ENCODE results near the gene MYOC.

The MYOC gene

GRCh38 chr1:171636141-171636540 lies 16.3 kb downstream of the MYOC start:
- no peaks in the 10 kb centered on the region for H4K20me1 ChIP-seq (ENCODE audit: insufficient read depth, low read length)
- H3K4me2 ChIP-seq (ENCODE audit: low read length), result no peak overlapping the region
- no peaks in the 10 kb centered on the region for H3F3A ChIP-seq (ENCODE audit: insufficient read depth, low read length)
- no peaks in the 10 kb centered on the region for H3K9me2 ChIP-seq (ENCODE audit: low read depth, low read length)
- TF ChIP-seq EZH2 (IDR thresholded peaks at IDR 0.05; ENCODE audit: borderline replicate concordance, low read length), result no peak
- no peak for TF ChIP-seq CTCF (IDR thresholded peaks at IDR 0.05; ENCODE audit: low read length)
- H3K4me3 ChIP-seq (ENCODE audit: low read depth, low read length, poor library complexity, severe bottlenecking), result no peak overlapping the region
- no peaks in the 10 kb centered on the region for H3K9me3 ChIP-seq (ENCODE audit: low read length)
- no peaks in the 10 kb centered on the region for H3K36me3 ChIP-seq (ENCODE audit: insufficient read depth, low read length)
- H3K27me3 ChIP-seq (ENCODE audit: insufficient read depth, low read length), result no peaks in the 10 kb centered on the region
- H3K79me2 ChIP-seq (ENCODE audit: insufficient read depth, low read length), result no peaks in the 10 kb centered on the region
- no peak overlapping the region for H3K27ac ChIP-seq (ENCODE audit: low read depth, low read length, poor library complexity, severe bottlenecking)
- H3K9ac ChIP-seq (ENCODE audit: low read length), result no peak overlapping the region
- no peak overlapping the region for H2AFZ ChIP-seq (ENCODE audit: low read length)
- H3K4me1 ChIP-seq (ENCODE audit: insufficient read depth, low read length, severe bottlenecking), result no peaks in the 10 kb centered on the region

GRCh38 chr1:171635661-171636060 lies 16.8 kb downstream of the MYOC start:
- Histone ChIP-seq H3K4me3 (ENCODE audit: low read depth, low read length, poor library complexity, severe bottlenecking) (no peak overlapping the region), H3K79me2 (ENCODE audit: insufficient read depth, low read length) (no peaks in the 10 kb centered on the region), H3K9ac (ENCODE audit: low read length) (no peak overlapping the region), H4K20me1 (ENCODE audit: insufficient read depth, low read length) (no peaks in the 10 kb centered on the region), H3F3A (ENCODE audit: insufficient read depth, low read length) (no peaks in the 10 kb centered on the region), H3K27ac (ENCODE audit: low read depth, low read length, poor library complexity, severe bottlenecking) (no peak overlapping the region), H3K9me2 (ENCODE audit: low read depth, low read length) (no peaks in the 10 kb centered on the region), H3K4me2 (ENCODE audit: low read length) (no peak overlapping the region), H3K36me3 (ENCODE audit: insufficient read depth, low read length) (no peaks in the 10 kb centered on the region), H2AFZ (ENCODE audit: low read length) (no peak overlapping the region), H3K4me1 (ENCODE audit: insufficient read depth, low read length, severe bottlenecking) (no peaks in the 10 kb centered on the region), H3K9me3 (ENCODE audit: low read length) (no peaks in the 10 kb centered on the region), H3K27me3 (ENCODE audit: insufficient read depth, low read length) (no peaks in the 10 kb centered on the region)
- TF ChIP-seq CTCF (IDR thresholded peaks at IDR 0.05; ENCODE audit: low read length) (no peak), EZH2 (IDR thresholded peaks at IDR 0.05; ENCODE audit: borderline replicate concordance, low read length) (no peak)

- H3F3A ChIP-seq (ENCODE audit: insufficient read depth, low read length), result no peaks in the 10 kb centered on the region
- H3K4me2 ChIP-seq (ENCODE audit: low read length), result no peak overlapping the region
- H3K9me2 ChIP-seq (ENCODE audit: low read depth, low read length), result no peaks in the 10 kb centered on the region
- H3K4me1 ChIP-seq (ENCODE audit: insufficient read depth, low read length, severe bottlenecking), result no peaks in the 10 kb centered on the region
- no peak overlapping the region for H2AFZ ChIP-seq (ENCODE audit: low read length)
- TF ChIP-seq EZH2 (IDR thresholded peaks at IDR 0.05; ENCODE audit: borderline replicate concordance, low read length) (no peak), CTCF (IDR thresholded peaks at IDR 0.05; ENCODE audit: low read length) (no peak)
- no peak overlapping the region for H3K4me3 ChIP-seq (ENCODE audit: low read depth, low read length, poor library complexity, severe bottlenecking)
- H3K9ac ChIP-seq (ENCODE audit: low read length), result no peak overlapping the region
- H3K27me3 ChIP-seq (ENCODE audit: insufficient read depth, low read length), result no peaks in the 10 kb centered on the region
- H3K36me3 ChIP-seq (ENCODE audit: insufficient read depth, low read length), result no peaks in the 10 kb centered on the region
- no peak overlapping the region for H3K27ac ChIP-seq (ENCODE audit: low read depth, low read length, poor library complexity, severe bottlenecking)
- H3K9me3 ChIP-seq (ENCODE audit: low read length), result no peaks in the 10 kb centered on the region
- no peaks in the 10 kb centered on the region for H3K79me2 ChIP-seq (ENCODE audit: insufficient read depth, low read length)
- H4K20me1 ChIP-seq (ENCODE audit: insufficient read depth, low read length), result no peaks in the 10 kb centered on the region
Measured at GRCh38 chr1:171628225-171628624, 24.3 kb downstream of the MYOC start.

Measured in OCI-LY1 (cell line).